SK-N-SH (cell line): ENCODE results near the gene TBRG1.

ENCODE experiments used
- CHD2 ChIP-seq: fragments of 150-350 bp; IDR thresholded peaks from 2 replicates; pipeline ENCODE4 v1.6.1; 2018; ENCODE audit warnings: low read length; ENCODE audit not compliant: partially characterized antibody
- EP300 ChIP-seq, 2 experiments: IDR thresholded peaks; 2 replicates each; pipeline versions ENCODE4 v1.4.0 to v1.6.1; 2012; ENCODE audit warnings: borderline replicate concordance in 1 of 2, low read depth in 1 of 2, low read length in 1 of 2
- EZH2phosphoT487 ChIP-seq: fragments of 200-600 bp; sonication (generic); IDR thresholded peaks from 2 replicates; pipeline ENCODE4 v1.6.1; 2017; ENCODE audit warnings: low read depth, mixed run types, mild to moderate bottlenecking, antibody characterized with exemption, moderate library complexity, borderline replicate concordance
- FOSL2 ChIP-seq: IDR thresholded peaks from 2 replicates; pipeline ENCODE4 v1.4.0; 2012; ENCODE audit warnings: low read depth, mild to moderate bottlenecking, moderate library complexity, borderline replicate concordance
- POLR2AphosphoS5 ChIP-seq: IDR thresholded peaks from 2 replicates; pipeline ENCODE4 v1.6.1; 2012; ENCODE audit warnings: low read depth, low read length
- RFX5 ChIP-seq: IDR thresholded peaks from 2 replicates; pipeline ENCODE4 v1.6.1; 2012; ENCODE audit warnings: mild to moderate bottlenecking, improper control_type of control experiment, low read length
- TEAD4 ChIP-seq: IDR thresholded peaks from 2 replicates; pipeline ENCODE4 v1.4.0; 2012; ENCODE audit warnings: mild to moderate bottlenecking, borderline replicate concordance; ENCODE audit not compliant: insufficient read depth
- YY1 ChIP-seq: IDR thresholded peaks from 2 replicates; pipeline ENCODE4 v1.4.0; 2012; ENCODE audit warnings: low read depth, mild to moderate bottlenecking
- TF ChIP-seq, protein P1 (sequence below): fragments of 200-600 bp; sonication (generic); IDR thresholded peaks from 2 replicates; pipeline ENCODE4 v1.6.1; 2017; ENCODE audit warnings: antibody characterized with exemption, mild to moderate bottlenecking, moderate library complexity
- TF ChIP-seq, protein P2 (sequence below): fragments of 150-350 bp; IDR thresholded peaks from 2 replicates; pipeline ENCODE4 v1.6.1; 2017; ENCODE audit warnings: antibody characterized with exemption, low read length, low read depth, borderline replicate concordance

DNA sequence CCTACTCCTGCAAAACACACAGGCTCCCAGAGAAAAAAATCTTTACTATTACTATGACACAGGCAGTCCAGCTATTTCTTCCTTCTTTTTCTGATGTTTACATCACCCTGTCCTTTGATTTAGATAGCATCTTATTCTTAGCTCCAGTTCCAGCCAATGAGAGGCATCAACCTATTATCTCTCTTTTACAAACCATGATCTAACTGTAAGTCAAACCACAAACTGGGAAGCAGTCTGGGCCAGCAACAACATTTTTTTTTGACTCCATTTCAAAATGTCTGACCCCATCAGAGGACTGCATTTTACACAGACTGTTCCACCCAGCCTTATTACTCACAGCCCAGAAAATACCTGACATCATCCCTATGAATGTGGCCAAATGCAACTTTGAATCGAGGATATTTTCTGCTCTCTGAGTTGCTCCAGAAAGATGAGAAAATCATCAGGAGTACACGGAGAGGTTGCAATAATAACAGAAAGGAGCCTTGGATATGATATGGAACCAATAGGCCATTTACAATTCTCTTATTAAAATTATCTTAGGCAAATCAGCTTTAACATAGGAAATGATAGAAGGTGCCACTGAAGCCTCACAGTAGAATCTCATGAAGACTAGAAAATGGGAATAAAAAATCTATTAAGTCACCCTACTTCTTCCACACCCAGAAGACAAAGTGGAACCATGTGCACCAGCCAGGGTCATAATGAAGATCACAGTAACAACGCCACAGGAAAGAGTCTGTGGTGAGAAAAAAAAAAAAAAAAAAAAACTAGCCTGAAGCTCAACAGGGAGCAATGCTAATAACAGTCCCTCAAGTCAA lies 21.2 kb downstream of the TBRG1 start:
- TF ChIP-seq CHD2 = no peak
- TF ChIP-seq, protein P1, sequence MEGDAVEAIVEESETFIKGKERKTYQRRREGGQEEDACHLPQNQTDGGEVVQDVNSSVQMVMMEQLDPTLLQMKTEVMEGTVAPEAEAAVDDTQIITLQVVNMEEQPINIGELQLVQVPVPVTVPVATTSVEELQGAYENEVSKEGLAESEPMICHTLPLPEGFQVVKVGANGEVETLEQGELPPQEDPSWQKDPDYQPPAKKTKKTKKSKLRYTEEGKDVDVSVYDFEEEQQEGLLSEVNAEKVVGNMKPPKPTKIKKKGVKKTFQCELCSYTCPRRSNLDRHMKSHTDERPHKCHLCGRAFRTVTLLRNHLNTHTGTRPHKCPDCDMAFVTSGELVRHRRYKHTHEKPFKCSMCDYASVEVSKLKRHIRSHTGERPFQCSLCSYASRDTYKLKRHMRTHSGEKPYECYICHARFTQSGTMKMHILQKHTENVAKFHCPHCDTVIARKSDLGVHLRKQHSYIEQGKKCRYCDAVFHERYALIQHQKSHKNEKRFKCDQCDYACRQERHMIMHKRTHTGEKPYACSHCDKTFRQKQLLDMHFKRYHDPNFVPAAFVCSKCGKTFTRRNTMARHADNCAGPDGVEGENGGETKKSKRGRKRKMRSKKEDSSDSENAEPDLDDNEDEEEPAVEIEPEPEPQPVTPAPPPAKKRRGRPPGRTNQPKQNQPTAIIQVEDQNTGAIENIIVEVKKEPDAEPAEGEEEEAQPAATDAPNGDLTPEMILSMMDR = no peak
- TF ChIP-seq FOSL2 = no peak
- TF ChIP-seq, protein P2, sequence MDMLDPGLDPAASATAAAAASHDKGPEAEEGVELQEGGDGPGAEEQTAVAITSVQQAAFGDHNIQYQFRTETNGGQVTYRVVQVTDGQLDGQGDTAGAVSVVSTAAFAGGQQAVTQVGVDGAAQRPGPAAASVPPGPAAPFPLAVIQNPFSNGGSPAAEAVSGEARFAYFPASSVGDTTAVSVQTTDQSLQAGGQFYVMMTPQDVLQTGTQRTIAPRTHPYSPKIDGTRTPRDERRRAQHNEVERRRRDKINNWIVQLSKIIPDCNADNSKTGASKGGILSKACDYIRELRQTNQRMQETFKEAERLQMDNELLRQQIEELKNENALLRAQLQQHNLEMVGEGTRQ = no peak
- TF ChIP-seq POLR2AphosphoS5 = 0 out of 2 replicates have a peak, but pooled peaks have one; percentile 21
- TF ChIP-seq YY1 = peak; percentile 67; the same call in 1 of the 2 replicates
- TF ChIP-seq RFX5 = no peak
- peak in 1 of 2 experiments; percentile 30; a peak in 1 of 4 replicates for TF ChIP-seq EP300 (IDR thresholded peaks at IDR 0.05; ENCODE audit: borderline replicate concordance in 1 of 2, low read depth in 1 of 2, low read length in 1 of 2)
- TF ChIP-seq EZH2phosphoT487 = no peak
- TF ChIP-seq TEAD4 = 0 out of 2 replicates have a peak, but pooled peaks have one; percentile 27
